HepG2 (cell line): ENCODE measurements around the gene TDRD9. TPM values are rescaled to one million over a fixed set of nuclear protein-coding genes. Genes with fewer than 3 reads are reported as not detected.

Source experiments
- DPF2 ChIP-seq: sonication (generic); formaldehyde crosslinking; IDR thresholded peaks from 2 replicates; pipeline ENCODE4 v1.4.0; 2020; ENCODE audit warnings: mild to moderate bottlenecking, low read depth, missing genetic modification reagents, borderline replicate concordance
- HNF4G ChIP-seq, 2 experiments: sonication (generic) in 1 of 2; formaldehyde crosslinking in 1 of 2; IDR thresholded peaks; 2 replicates each; pipeline versions ENCODE4 v1.4.0 to v1.6.1; 2011 to 2020; ENCODE audit warnings: borderline replicate concordance in 2 of 2, low read depth in 2 of 2, mild to moderate bottlenecking in 2 of 2, low read length in 1 of 2, missing genetic modification reagents in 1 of 2, moderate library complexity in 1 of 2
- HOXA9 ChIP-seq: sonication (generic); formaldehyde crosslinking; IDR thresholded peaks from 2 replicates; pipeline ENCODE4 v1.8.1; 2022; ENCODE audit warnings: missing genetic modification reagents, mild to moderate bottlenecking, moderate library complexity, borderline replicate concordance
- LCORL ChIP-seq, 2 experiments: fragments of 450-650 bp in 1 of 2; sonication (generic) in 1 of 2; formaldehyde crosslinking in 1 of 2; IDR thresholded peaks; 2 replicates each; pipeline versions ENCODE4 v1.5.0 to v1.6.1; 2017 to 2020; ENCODE audit warnings: antibody characterized with exemption in 1 of 2, missing genetic modification reagents in 1 of 2
- MATR3 ChIP-seq: sonication (generic); formaldehyde crosslinking; IDR thresholded peaks from 2 replicates; pipeline ENCODE4 v1.4.0; 2020; ENCODE audit warnings: missing genetic modification reagents
- SNRNP70 ChIP-seq: fragments of 200-400 bp; formaldehyde crosslinking; IDR thresholded peaks from 2 replicates; pipeline ENCODE4 v1.6.1; 2017; ENCODE audit warnings: mild to moderate bottlenecking, low read depth, low read length, moderate library complexity
- STAT6 ChIP-seq: sonication (generic); formaldehyde crosslinking; IDR thresholded peaks from 2 replicates; pipeline ENCODE4 v1.4.0; 2020; ENCODE audit warnings: missing genetic modification reagents, mild to moderate bottlenecking, borderline replicate concordance
- YEATS2 ChIP-seq: sonication (generic); formaldehyde crosslinking; IDR thresholded peaks from 2 replicates; pipeline ENCODE4 v1.4.0; 2020; ENCODE audit warnings: missing genetic modification reagents, borderline replicate concordance
- ZBTB8A ChIP-seq: sonication (generic); formaldehyde crosslinking; IDR thresholded peaks from 2 replicates; pipeline ENCODE4 v1.4.0; 2020; ENCODE audit warnings: mild to moderate bottlenecking, low read depth, missing genetic modification reagents, borderline replicate concordance
- ZFP36L1 ChIP-seq: sonication (generic); formaldehyde crosslinking; IDR thresholded peaks from 2 replicates; pipeline ENCODE4 v1.8.0; 2022; ENCODE audit warnings: mild to moderate bottlenecking, missing genetic modification reagents, moderate library complexity
- ZKSCAN1 ChIP-seq: fragments of 150-350 bp; IDR thresholded peaks from 2 replicates; pipeline ENCODE4 v1.6.1; 2014; ENCODE audit warnings: low read length
- polyA plus RNA-seq, 8 experiments: library from polyadenylated mRNA; depleted of rRNA in 3 of 8; stranded (reverse) in 7 of 8; unstranded in 1 of 8; fragments of >200 nt; fragmentation: Illumina TruSeq in 4 of 8; extraction: Trizol in 4 of 8; gene quantifications; 2 replicates each; pipeline versions ENCODE4 v1.2.1 to v1.2.3, GENCODE V29; 2011 to 2016; ENCODE audit warnings: low read depth in 4 of 8, missing spikeins in 1 of 8, mixed read lengths in 1 of 8; ENCODE audit not compliant: insufficient read depth in 1 of 8
- total RNA-seq, 5 experiments: library from RNA; depleted of rRNA; stranded (reverse); fragments of >200 nt; fragmentation: Illumina TruSeq; extraction: Trizol; gene quantifications; 2 replicates each; pipeline ENCODE4 v1.2.3, GENCODE V29; 2016; ENCODE audit warnings: low read depth in 1 of 5
- TF ChIP-seq, protein P1 (sequence below): sonication (generic); formaldehyde crosslinking; IDR thresholded peaks from 2 replicates; pipeline ENCODE4 v1.5.1; 2020; ENCODE audit warnings: mild to moderate bottlenecking, missing genetic modification reagents, moderate library complexity
- TF ChIP-seq, protein P2 (sequence below): sonication (generic); formaldehyde crosslinking; IDR thresholded peaks from 2 replicates; pipeline ENCODE4 v1.5.1; 2020; ENCODE audit warnings: missing genetic modification reagents, mild to moderate bottlenecking, borderline replicate concordance
- TF ChIP-seq, protein P3 (sequence below): sonication (generic); formaldehyde crosslinking; IDR thresholded peaks from 2 replicates; pipeline ENCODE4 v1.5.0; 2020; ENCODE audit warnings: mild to moderate bottlenecking, missing genetic modification reagents, borderline replicate concordance
- TF ChIP-seq, protein P4 (sequence below): sonication (generic); formaldehyde crosslinking; IDR thresholded peaks from 2 replicates; pipeline ENCODE4 v1.5.0; 2020; ENCODE audit warnings: missing genetic modification reagents

Gene TDRD9
- total and polyA plus RNA-seq, 2 of the 13 experiments (the other 11 are each of a cell fraction or from before 2014, with no cell fraction given), result not detected

DNA sequence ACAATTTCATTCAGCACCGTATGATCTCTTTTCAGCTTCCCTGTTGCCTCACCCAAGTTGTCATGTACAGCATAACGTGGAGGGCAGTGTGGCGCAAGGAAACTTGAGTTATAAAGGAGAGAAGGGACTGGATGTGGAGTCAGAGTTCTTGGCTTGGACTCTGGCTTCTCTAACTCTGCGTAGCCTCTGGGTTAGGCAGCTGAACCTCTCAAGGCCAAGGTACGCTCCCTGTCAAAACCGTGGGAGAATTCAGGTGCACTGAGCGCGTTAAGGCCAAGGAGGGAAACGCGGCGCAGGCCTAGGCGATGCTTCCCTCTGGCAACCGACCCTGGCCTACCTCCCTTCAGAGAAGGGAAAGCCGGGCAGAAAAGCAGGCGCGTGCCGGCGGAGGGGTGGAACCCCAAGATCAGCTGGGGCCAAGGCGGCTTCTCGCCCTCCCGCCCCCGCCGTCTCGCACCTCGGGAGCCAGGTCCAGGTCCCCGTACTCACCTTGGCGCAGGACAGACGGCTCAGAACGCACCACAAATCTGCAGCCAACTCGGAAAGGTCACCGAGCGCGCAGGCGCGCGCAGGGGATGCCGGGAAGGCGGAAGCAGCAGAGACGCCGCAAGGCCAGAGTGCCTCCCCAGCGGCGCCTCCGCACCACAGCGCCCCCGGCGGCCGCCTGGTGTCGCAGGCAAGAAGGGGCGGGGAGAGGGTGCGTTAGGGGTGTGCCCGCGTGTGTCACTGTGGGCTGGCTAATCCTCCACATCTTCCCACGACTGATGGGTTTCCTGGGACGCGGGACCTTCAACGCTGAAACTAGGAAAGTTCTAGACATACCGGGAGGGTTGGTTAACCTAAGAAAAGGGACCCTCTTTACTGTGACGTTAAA lies 7.0 kb upstream of the TDRD9 start (continued):
- TF ChIP-seq HNF4G (IDR thresholded peaks at IDR 0.05; ENCODE audit: borderline replicate concordance, low read depth, low read length) (0 out of 2 replicates have a peak, but pooled peaks have one; percentile 15), HNF4G (CRISPR knock-in tag; IDR thresholded peaks at IDR 0.05; ENCODE audit: borderline replicate concordance, low read depth) (peak; percentile 41), ZKSCAN1 (0 out of 2 replicates have a peak, but pooled peaks have one; percentile 38), ZFP36L1 (peak; percentile 83; the same call in 1 of the 2 replicates), HOXA9 (CRISPR knock-in tag) (no peak), MATR3 (CRISPR knock-in tag) (no peak), ZBTB8A (no peak), STAT6 (no peak; the same call in 1 of the 2 replicates), LCORL (IDR thresholded peaks at IDR 0.05) (no peak), LCORL (CRISPR knock-in tag; IDR thresholded peaks at IDR 0.05) (peak; percentile 60; the same call in 1 of the 2 replicates), SNRNP70 (no peak), YEATS2 (peak; percentile 95; the same call in 1 of the 2 replicates), DPF2 (CRISPR knock-in tag) (no peak)
- TF ChIP-seq, protein P1, sequence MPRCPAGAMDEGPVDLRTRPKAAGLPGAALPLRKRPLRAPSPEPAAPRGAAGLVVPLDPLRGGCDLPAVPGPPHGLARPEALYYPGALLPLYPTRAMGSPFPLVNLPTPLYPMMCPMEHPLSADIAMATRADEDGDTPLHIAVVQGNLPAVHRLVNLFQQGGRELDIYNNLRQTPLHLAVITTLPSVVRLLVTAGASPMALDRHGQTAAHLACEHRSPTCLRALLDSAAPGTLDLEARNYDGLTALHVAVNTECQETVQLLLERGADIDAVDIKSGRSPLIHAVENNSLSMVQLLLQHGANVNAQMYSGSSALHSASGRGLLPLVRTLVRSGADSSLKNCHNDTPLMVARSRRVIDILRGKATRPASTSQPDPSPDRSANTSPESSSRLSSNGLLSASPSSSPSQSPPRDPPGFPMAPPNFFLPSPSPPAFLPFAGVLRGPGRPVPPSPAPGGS (CRISPR knock-in tag), result no peak; the same call in 1 of the 2 replicates
- TF ChIP-seq, protein P2, sequence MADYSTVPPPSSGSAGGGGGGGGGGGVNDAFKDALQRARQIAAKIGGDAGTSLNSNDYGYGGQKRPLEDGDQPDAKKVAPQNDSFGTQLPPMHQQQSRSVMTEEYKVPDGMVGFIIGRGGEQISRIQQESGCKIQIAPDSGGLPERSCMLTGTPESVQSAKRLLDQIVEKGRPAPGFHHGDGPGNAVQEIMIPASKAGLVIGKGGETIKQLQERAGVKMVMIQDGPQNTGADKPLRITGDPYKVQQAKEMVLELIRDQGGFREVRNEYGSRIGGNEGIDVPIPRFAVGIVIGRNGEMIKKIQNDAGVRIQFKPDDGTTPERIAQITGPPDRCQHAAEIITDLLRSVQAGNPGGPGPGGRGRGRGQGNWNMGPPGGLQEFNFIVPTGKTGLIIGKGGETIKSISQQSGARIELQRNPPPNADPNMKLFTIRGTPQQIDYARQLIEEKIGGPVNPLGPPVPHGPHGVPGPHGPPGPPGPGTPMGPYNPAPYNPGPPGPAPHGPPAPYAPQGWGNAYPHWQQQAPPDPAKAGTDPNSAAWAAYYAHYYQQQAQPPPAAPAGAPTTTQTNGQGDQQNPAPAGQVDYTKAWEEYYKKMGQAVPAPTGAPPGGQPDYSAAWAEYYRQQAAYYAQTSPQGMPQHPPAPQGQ, result no peak
- TF ChIP-seq, protein P3, sequence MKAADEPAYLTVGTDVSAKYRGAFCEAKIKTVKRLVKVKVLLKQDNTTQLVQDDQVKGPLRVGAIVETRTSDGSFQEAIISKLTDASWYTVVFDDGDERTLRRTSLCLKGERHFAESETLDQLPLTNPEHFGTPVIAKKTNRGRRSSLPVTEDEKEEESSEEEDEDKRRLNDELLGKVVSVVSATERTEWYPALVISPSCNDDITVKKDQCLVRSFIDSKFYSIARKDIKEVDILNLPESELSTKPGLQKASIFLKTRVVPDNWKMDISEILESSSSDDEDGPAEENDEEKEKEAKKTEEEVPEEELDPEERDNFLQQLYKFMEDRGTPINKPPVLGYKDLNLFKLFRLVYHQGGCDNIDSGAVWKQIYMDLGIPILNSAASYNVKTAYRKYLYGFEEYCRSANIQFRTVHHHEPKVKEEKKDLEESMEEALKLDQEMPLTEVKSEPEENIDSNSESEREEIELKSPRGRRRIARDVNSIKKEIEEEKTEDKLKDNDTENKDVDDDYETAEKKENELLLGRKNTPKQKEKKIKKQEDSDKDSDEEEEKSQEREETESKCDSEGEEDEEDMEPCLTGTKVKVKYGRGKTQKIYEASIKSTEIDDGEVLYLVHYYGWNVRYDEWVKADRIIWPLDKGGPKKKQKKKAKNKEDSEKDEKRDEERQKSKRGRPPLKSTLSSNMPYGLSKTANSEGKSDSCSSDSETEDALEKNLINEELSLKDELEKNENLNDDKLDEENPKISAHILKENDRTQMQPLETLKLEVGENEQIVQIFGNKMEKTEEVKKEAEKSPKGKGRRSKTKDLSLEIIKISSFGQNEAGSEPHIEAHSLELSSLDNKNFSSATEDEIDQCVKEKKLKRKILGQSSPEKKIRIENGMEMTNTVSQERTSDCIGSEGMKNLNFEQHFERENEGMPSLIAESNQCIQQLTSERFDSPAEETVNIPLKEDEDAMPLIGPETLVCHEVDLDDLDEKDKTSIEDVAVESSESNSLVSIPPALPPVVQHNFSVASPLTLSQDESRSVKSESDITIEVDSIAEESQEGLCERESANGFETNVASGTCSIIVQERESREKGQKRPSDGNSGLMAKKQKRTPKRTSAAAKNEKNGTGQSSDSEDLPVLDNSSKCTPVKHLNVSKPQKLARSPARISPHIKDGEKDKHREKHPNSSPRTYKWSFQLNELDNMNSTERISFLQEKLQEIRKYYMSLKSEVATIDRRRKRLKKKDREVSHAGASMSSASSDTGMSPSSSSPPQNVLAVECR (CRISPR knock-in tag), result peak; percentile 94
- TF ChIP-seq, protein P4, sequence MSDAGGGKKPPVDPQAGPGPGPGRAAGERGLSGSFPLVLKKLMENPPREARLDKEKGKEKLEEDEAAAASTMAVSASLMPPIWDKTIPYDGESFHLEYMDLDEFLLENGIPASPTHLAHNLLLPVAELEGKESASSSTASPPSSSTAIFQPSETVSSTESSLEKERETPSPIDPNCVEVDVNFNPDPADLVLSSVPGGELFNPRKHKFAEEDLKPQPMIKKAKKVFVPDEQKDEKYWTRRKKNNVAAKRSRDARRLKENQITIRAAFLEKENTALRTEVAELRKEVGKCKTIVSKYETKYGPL (CRISPR knock-in tag), result no peak
